IMR-90 (cell line): ENCODE measurements around the gene ZNF783. TPM values are rescaled to one million over a fixed set of nuclear protein-coding genes. Genes with fewer than 3 reads are reported as not detected.

Experiments
- ATAC-seq: fragments of 200-7000 bp; cut with Tn5 transposase; 2 replicates; pipeline ENCODE4 v1.9.1; 2020; ENCODE audit warnings: low read depth, mild to moderate bottlenecking, moderate library complexity
- BruUV-seq: library from RNA; stranded (reverse); fragments of 400-500 nt; replicated peaks from 2 replicates; lab custom pipeline; 2021; lab: Mats Ljungman, UMichigan
- CTCF ChIA-PET: fragments of 300-600 bp; formaldehyde crosslinking; extraction: SDS; loops from one replicate; lab custom pipeline; 2021; ENCODE audit warnings: antibody characterized with exemption; lab: Yijun Ruan, JAX
- POLR2A ChIA-PET: fragments of 300-600 bp; sonication (Branson Sonifier 250); formaldehyde crosslinking; loops from one replicate; lab custom pipeline; 2022; ENCODE audit warnings: antibody characterized with exemption; ENCODE audit not compliant: unreplicated experiment; lab: Charles Lee
- DNase-seq: peaks from one replicate; pipeline ENCODE4 v3.0.0; 2013
- H2AFZ ChIP-seq: replicated peaks from 2 replicates; pipeline ENCODE3; 2013; ENCODE audit warnings: low read length, mild to moderate bottlenecking; ENCODE audit not compliant: poor library complexity
- H2AK5ac ChIP-seq: 2 replicates; pipeline ENCODE4 v1.6.1; 2013; ENCODE audit warnings: low read depth, low read length, inconsistent platforms
- H2AK9ac ChIP-seq: replicated peaks from 2 replicates; pipeline ENCODE3; 2013; ENCODE audit warnings: mild to moderate bottlenecking, low read depth, low read length, moderate library complexity; ENCODE audit not compliant: poor library complexity
- H2BK120ac ChIP-seq: 2 replicates; pipeline ENCODE4 v1.6.1; 2013; ENCODE audit warnings: low read depth, low read length, inconsistent platforms
- H2BK15ac ChIP-seq: 3 replicates; pipeline ENCODE4 v1.6.1; 2013; ENCODE audit warnings: low read depth, low read length, inconsistent platforms
- H2BK20ac ChIP-seq: 2 replicates; pipeline ENCODE4 v1.6.1; 2013; ENCODE audit warnings: low read depth, mild to moderate bottlenecking, inconsistent platforms, low read length, moderate library complexity
- H2BK5ac ChIP-seq: 2 replicates; pipeline ENCODE4 v1.6.1; 2013; ENCODE audit warnings: mild to moderate bottlenecking, low read depth, low read length, inconsistent platforms; ENCODE audit not compliant: poor library complexity, severe bottlenecking
- H3K14ac ChIP-seq: replicated peaks from 2 replicates; pipeline ENCODE4 v1.6.1; 2013; ENCODE audit warnings: low read depth, low read length, inconsistent platforms
- H3K18ac ChIP-seq: 2 replicates; pipeline ENCODE4 v1.6.1; 2013; ENCODE audit warnings: low read depth, low read length, control low read depth
- H3K23ac ChIP-seq: 2 replicates; pipeline ENCODE4 v1.6.1; 2013; ENCODE audit warnings: low read depth, low read length, inconsistent platforms
- H3K27ac ChIP-seq: 2 replicates; pipeline ENCODE4 v1.5.1; 2013; ENCODE audit warnings: mild to moderate bottlenecking, control low read depth, low read length; ENCODE audit not compliant: insufficient read depth
- H3K27me3 ChIP-seq: 2 replicates; pipeline ENCODE4 v1.6.1; 2013; ENCODE audit warnings: low read length; ENCODE audit not compliant: control insufficient read depth, insufficient read depth
- H3K36me3 ChIP-seq: 2 replicates; pipeline ENCODE4 v1.6.1; 2013; ENCODE audit warnings: low read length, mixed read lengths; ENCODE audit not compliant: control insufficient read depth, insufficient read depth
- H3K4ac ChIP-seq: 2 replicates; pipeline ENCODE4 v1.6.1; 2013; ENCODE audit warnings: low read depth, low read length, inconsistent platforms
- H3K4me1 ChIP-seq: 2 replicates; pipeline ENCODE4 v1.6.1; 2013; ENCODE audit warnings: low read length, mixed read lengths; ENCODE audit not compliant: control insufficient read depth, insufficient read depth
- H3K4me2 ChIP-seq: 2 replicates; pipeline ENCODE4 v1.6.1; 2013; ENCODE audit warnings: low read depth, mild to moderate bottlenecking, control low read depth, low read length, moderate library complexity
- H3K4me3 ChIP-seq: 2 replicates; pipeline ENCODE4 v1.5.1; 2013; ENCODE audit warnings: low read depth, mild to moderate bottlenecking, control low read depth, low read length, moderate library complexity; ENCODE audit not compliant: insufficient read depth
- H3K56ac ChIP-seq: 2 replicates; pipeline ENCODE4 v1.6.1; 2013; ENCODE audit warnings: low read length, inconsistent platforms; ENCODE audit not compliant: insufficient read depth; ENCODE audit errors: extremely low read depth
- H3K79me1 ChIP-seq, 2 experiments: 2 replicates each; pipeline ENCODE4 v1.6.1; 2013; ENCODE audit warnings: low read length in 2 of 2, inconsistent platforms in 1 of 2, low read depth in 1 of 2
- H3K9ac ChIP-seq: 2 replicates; pipeline ENCODE4 v1.6.1; 2013; ENCODE audit warnings: low read depth, low read length, control low read depth
- H3K9me1 ChIP-seq: 2 replicates; pipeline ENCODE4 v1.6.1; 2013; ENCODE audit warnings: low read length, inconsistent platforms; ENCODE audit not compliant: insufficient read depth
- H3K9me3 ChIP-seq: 2 replicates; pipeline ENCODE4 v1.6.1; 2013; ENCODE audit warnings: low read length; ENCODE audit not compliant: control insufficient read depth, insufficient read depth
- H4K20me1 ChIP-seq: 2 replicates; pipeline ENCODE4 v1.6.1; 2013; ENCODE audit warnings: low read length, inconsistent platforms; ENCODE audit not compliant: insufficient read depth
- H4K5ac ChIP-seq: 2 replicates; pipeline ENCODE4 v1.6.1; 2013; ENCODE audit warnings: mild to moderate bottlenecking, low read depth, low read length, control low read depth
- H4K8ac ChIP-seq, 2 experiments: 2 replicates each; pipeline ENCODE4 v1.6.1; 2013; ENCODE audit warnings: low read depth in 2 of 2, low read length in 2 of 2, control low read depth in 1 of 2, inconsistent platforms in 1 of 2
- H4K91ac ChIP-seq: 2 replicates; pipeline ENCODE4 v1.6.1; 2013; ENCODE audit warnings: low read depth, low read length, inconsistent platforms; ENCODE audit not compliant: insufficient read depth
- MAFK ChIP-seq: IDR thresholded peaks from 2 replicates; pipeline ENCODE4 v1.6.1; 2012; ENCODE audit warnings: low read depth, low read length, improper control_type of control experiment
- MAZ ChIP-seq: IDR thresholded peaks from 2 replicates; pipeline ENCODE4 v1.6.1; 2012; ENCODE audit warnings: low read depth, mild to moderate bottlenecking, low read length, improper control_type of control experiment, moderate library complexity, borderline replicate concordance
- NFE2L2 ChIP-seq: fragments of 150-350 bp; IDR thresholded peaks from 2 replicates; pipeline ENCODE4 v1.6.1; 2016; ENCODE audit warnings: low read depth, mild to moderate bottlenecking, low read length
- RCOR1 ChIP-seq: IDR thresholded peaks from 2 replicates; pipeline ENCODE4 v1.6.1; 2012; ENCODE audit warnings: mild to moderate bottlenecking, low read length, improper control_type of control experiment; ENCODE audit not compliant: insufficient replicate concordance
- dilution Hi-C: fragments of 300-500 bp; cut with HindIII; formaldehyde crosslinking; loops from one replicate; pipeline ENCODE4 v1.14.3; 2018; ENCODE audit warnings: low sequenced_read_pairs; ENCODE audit not compliant: unreplicated experiment
- in situ Hi-C: fragments of 300-500 bp; cut with MboI; formaldehyde crosslinking; loops from 3 replicates; pipeline ENCODE4 v1.14.3; 2019; ENCODE audit warnings: low sequenced_read_pairs, inconsistent platforms, mixed read lengths
- intact Hi-C: fragments of 100-400 bp; cut with micrococcal nuclease; formaldehyde crosslinking; loops from 2 replicates; pipeline ENCODE4 v1.10.0; 2022
- polyA plus RNA-seq, 3 experiments: library from polyadenylated mRNA; depleted of rRNA; stranded (reverse); fragments of >200 nt; gene quantifications; 2 replicates each; pipeline ENCODE4 v1.2.3, GENCODE V29; 2012; ENCODE audit warnings: low replicate concordance in 1 of 3
- total RNA-seq: library from RNA; depleted of rRNA; stranded (reverse); fragments of >200 nt; gene quantifications from 2 replicates; pipeline ENCODE4 v1.2.3, GENCODE V29; 2012

ZNF783 gene
- total and polyA plus RNA-seq, 2 of the 4 experiments (the other 2 are of a cell fraction), result 2.3 to 7.2 TPM

GRCh38 chr7:149322737-149323136 lies 60.7 kb downstream of the ZNF783 start:
- no peak overlapping the region for H2BK120ac ChIP-seq
- no peak overlapping the region for H2AK5ac ChIP-seq
- no peaks in the 10 kb centered on the region for H3K4me1 ChIP-seq
- no peak overlapping the region for H2AFZ ChIP-seq
- BruUV-seq, result no TSS peak
- POLR2A ChIA-PET, result no interaction called here
- CTCF ChIA-PET, result interaction anchor here (2.2 kb wide), 1 partner anchor 12 kb away, joined by 12 read pairs; no protein-coding TSS in a partner anchor
- no peaks in the 10 kb centered on the region for H3K9me3 ChIP-seq
- no peaks in the 10 kb centered on the region for H4K20me1 ChIP-seq
- no peak overlapping the region for H3K23ac ChIP-seq
- H3K4me2 ChIP-seq, result peak overlapping the region; percentile 73; the same call in 1 of the 2 replicates
- no peak overlapping the region for H4K91ac ChIP-seq
- H3K9ac ChIP-seq, result no peak overlapping the region
- H2BK15ac ChIP-seq, result no peak overlapping the region
- peaks cover 6% of the 10 kb centered on the region; the same call in 1 of the 2 replicates for H3K27me3 ChIP-seq
- no peak overlapping the region for H3K4ac ChIP-seq
- no peak overlapping the region for H3K27ac ChIP-seq
- no peak overlapping the region for H4K5ac ChIP-seq
- H2BK5ac ChIP-seq, result no peak overlapping the region
- no peaks in the 10 kb centered on the region for H3K9me1 ChIP-seq
- intact Hi-C loops, result loop anchor here (10.0 kb wide), 1 partner anchor 52 kb away; no protein-coding TSS in a partner anchor
- in situ Hi-C loops, result no loop called here
- H3K56ac ChIP-seq, result no peak overlapping the region
- no peak overlapping the region for H4K8ac ChIP-seq
- H2BK20ac ChIP-seq, result no peak overlapping the region
- no peak overlapping the region for H3K14ac ChIP-seq
- dilution Hi-C loops, result no loop called here
- no peak overlapping the region for H3K18ac ChIP-seq
- no peaks in the 10 kb centered on the region for H3K79me1 ChIP-seq
- TF ChIP-seq MAFK, result no peak
- no peak for TF ChIP-seq NFE2L2
- no peak for TF ChIP-seq RCOR1
- no peak for TF ChIP-seq MAZ
- DNase-seq (no peak), ATAC-seq (no peak)
- no peak overlapping the region for H3K4me3 ChIP-seq
- H2AK9ac ChIP-seq, result no peak overlapping the region
- no peaks in the 10 kb centered on the region for H3K36me3 ChIP-seq
